ENCODE measurements around the gene CTNNBIP1. TPM values are rescaled to one million over a fixed set of nuclear protein-coding genes. Genes with fewer than 3 reads are reported as not detected.
A peak's percentile ranks its signal among the peaks of the same experiment; 100 is the strongest.

CTNNBIP1 gene
- total and polyA plus RNA-seq, 9 of the 15 experiments (the other 6 are each of a cell fraction or from before 2014, with no cell fraction given), result 0.65 to 29.2 (median 14.7) TPM

GRCh38 chr1:9860887-9861286, 49.2 kb downstream of the CTNNBIP1 start:
- H3K27me3 ChIP-seq (ENCODE audit: control insufficient read depth in 2 of 2, insufficient read depth in 2 of 2, low read length in 2 of 2), result no peaks in the 10 kb centered on the region
- DNase-seq (ENCODE audit: extremely low read depth in 1 of 4, low spot score in 3 of 4) (no peak), ATAC-seq (no peak), FAIRE-seq (peak; percentile 11)
- H3K9ac ChIP-seq (ENCODE audit: insufficient read depth in 1 of 2, low read depth in 2 of 2, low read length in 2 of 2), result no peak overlapping the region
- intact Hi-C loops (cut with micrococcal nuclease), result loop anchor here (10.0 kb wide), 1 partner anchor 366 kb away; no protein-coding TSS in a partner anchor
- in situ Hi-C loops (cut with MboI), result no loop called here
- H3K36me3 ChIP-seq (ENCODE audit: control insufficient read depth, insufficient read depth, low read length), result no peaks in the 10 kb centered on the region
- CTCF ChIA-PET (ENCODE audit: low intra/inter-chr PET ratio), result interaction anchor here (0.6 to 0.8 kb wide), 2 partner anchors 15 to 557 kb away, joined by 3 to 5 read pairs; no protein-coding TSS in a partner anchor
- H3K27ac ChIP-seq (ENCODE audit: extremely low read depth, low read depth, low read length), result no peak overlapping the region
- no peak overlapping the region for H3K4me2 ChIP-seq (ENCODE audit: insufficient read depth, low read length)
- POLR2A ChIA-PET, result interaction anchor here (0.6 to 3.2 kb wide), 6 partner anchors 8 to 240 kb away, joined by 3 to 17 read pairs (median 3); partner anchors contain the start of genes LZIC and NMNAT1
- TF ChIP-seq ZNF232 (CRISPR knock-in tag; IDR thresholded peaks at IDR 0.05) (no peak), BRD4 (IDR thresholded peaks at IDR 0.05) (no peak), MIER1 (IDR thresholded peaks at IDR 0.05; ENCODE audit: low read depth) (no peak), ATF3 (IDR thresholded peaks at IDR 0.05) (no peak), ATF3 (CRISPR knock-in tag; conservative IDR thresholded peaks at IDR 0.05) (no peak), TEAD1 (CRISPR knock-in tag; IDR thresholded peaks at IDR 0.05) (no peak), ZNF316 (IDR thresholded peaks at IDR 0.05) (no peak), CAMTA2 (CRISPR knock-in tag; conservative IDR thresholded peaks at IDR 0.05) (no peak), ZNF280B (CRISPR knock-in tag; IDR thresholded peaks at IDR 0.05) (no peak), ZNF224 (CRISPR knock-in tag; IDR thresholded peaks at IDR 0.05) (no peak), PCBP1 (IDR thresholded peaks at IDR 0.05; ENCODE audit: low read depth, low read length, poor library complexity, severe bottlenecking) (no peak), CLOCK (CRISPR knock-in tag; IDR thresholded peaks at IDR 0.05; ENCODE audit: borderline replicate concordance) (no peak), CBX5 (IDR thresholded peaks at IDR 0.05; ENCODE audit: borderline replicate concordance, low read depth) (no peak), ZNF449 (CRISPR knock-in tag; IDR thresholded peaks at IDR 0.05) (no peak), KDM4B (IDR thresholded peaks at IDR 0.05; ENCODE audit: borderline replicate concordance in 2 of 2, low read depth in 1 of 2) (no peak)
- WGBS (ENCODE audit: insufficient coverage, low coverage, missing lambda C conversion rate), result 18% methylated on average over 5 of the region's 5 CpGs
- H3K4me1 ChIP-seq (replicated peaks in 1 of 2; ENCODE audit: control insufficient read depth in 2 of 2, insufficient read depth in 2 of 2, low read length in 2 of 2), result peaks cover 0 to 6% of the 10 kb centered on the region in 2 experiments; a peak in 1 of 5 replicates
- H3K79me2 ChIP-seq (ENCODE audit: control insufficient read depth, insufficient read depth, low read length), result no peaks in the 10 kb centered on the region
- no TSS peak for BruUV-seq (replicated peaks)
- H2AFZ ChIP-seq (ENCODE audit: low read depth, low read length), result no peak overlapping the region
- H4K20me1 ChIP-seq (replicated peaks; ENCODE audit: control insufficient read depth, insufficient read depth, low read length), result 0 out of 2 replicates have a peak, but pooled peaks cover 9% of the 10 kb centered on the region
- H3K9me3 ChIP-seq (replicated peaks; ENCODE audit: control insufficient read depth, insufficient read depth, low read depth, low read length), result no peaks in the 10 kb centered on the region
- H3K9me1 ChIP-seq (ENCODE audit: control insufficient read depth, insufficient read depth, low read length), result no peaks in the 10 kb centered on the region
- H3K4me3 ChIP-seq, result no peak overlapping the region
